HG03064 (cell line): ENCODE results near the gene WWOX.
A peak's percentile ranks its signal among the peaks of the same experiment; 100 is the strongest.

Experiments
- ATAC-seq: cut with Tn5 transposase; IDR thresholded peaks from one replicate; pipeline ENCODE4 v1.9.1; 2021; ENCODE audit warnings: low read depth; ENCODE audit not compliant: unreplicated experiment

The WWOX gene

GRCh38 chr16:78735337-78735736, 635.9 kb downstream of the WWOX start:
- ATAC-seq = no peak

- no peak for ATAC-seq
Observed at GRCh38 chr16:78737630-78738029, 638.2 kb downstream of the WWOX start.

GRCh38 chr16:78738557-78738956, 639.1 kb downstream of the WWOX start:
- no peak for ATAC-seq

GRCh38 chr16:78740269-78740668, 640.8 kb downstream of the WWOX start:
- ATAC-seq = no peak

GRCh38 chr16:78742501-78743283, 643.2 kb downstream of the WWOX start:
- ATAC-seq = peak; percentile 96

GRCh38 chr16:78743556-78743955, 644.1 kb downstream of the WWOX start:
- no peak for ATAC-seq

GRCh38 chr16:78744099-78744498, 644.6 kb downstream of the WWOX start:
- ATAC-seq = no peak

GRCh38 chr16:78744796-78745107, 645.3 kb downstream of the WWOX start:
- ATAC-seq = no peak

- ATAC-seq = no peak
Observed at GRCh38 chr16:78745108-78746019, 645.9 kb downstream of the WWOX start.

GRCh38 chr16:78746718-78747117, 647.3 kb downstream of the WWOX start:
- ATAC-seq = no peak

- no peak for ATAC-seq
Observed at GRCh38 chr16:78748220-78748929, 648.9 kb downstream of the WWOX start.

- ATAC-seq = peak; percentile 74
Observed at GRCh38 chr16:78749745-78750268, 650.4 kb downstream of the WWOX start.

- no peak for ATAC-seq
Observed at GRCh38 chr16:78750611-78751010, 651.2 kb downstream of the WWOX start.

- no peak for ATAC-seq
Observed at GRCh38 chr16:78751601-78752000, 652.1 kb downstream of the WWOX start.

- no peak for ATAC-seq
Observed at GRCh38 chr16:78754713-78755112, 655.3 kb downstream of the WWOX start.

GRCh38 chr16:78755751-78756661, 656.6 kb downstream of the WWOX start:
- ATAC-seq = no peak

- no peak for ATAC-seq
Observed at GRCh38 chr16:78759596-78759995, 660.1 kb downstream of the WWOX start.

- no peak for ATAC-seq
Observed at GRCh38 chr16:78760611-78761010, 661.2 kb downstream of the WWOX start.

GRCh38 chr16:78761427-78761826, 662.0 kb downstream of the WWOX start:
- peak; percentile 65 for ATAC-seq

- no peak for ATAC-seq
Observed at GRCh38 chr16:78762222-78762621, 662.8 kb downstream of the WWOX start.
